H1 (cell line): Measurements from ENCODE around the gene WLS. TPM values are rescaled to one million over a fixed set of nuclear protein-coding genes. Genes with fewer than 3 reads are reported as not detected.

ENCODE experiments used
- CTCF ChIA-PET: fragments of 300-600 bp; sonication (Branson Sonifier 250); formaldehyde crosslinking; loops from one replicate; lab custom pipeline; 2021; ENCODE audit not compliant: partially characterized antibody; lab: Charles Lee
- POLR2A ChIA-PET: fragments of 300-600 bp; sonication (Branson Sonifier 250); formaldehyde crosslinking; loops from one replicate; lab custom pipeline; 2021; ENCODE audit warnings: inconsistent platforms; ENCODE audit not compliant: partially characterized antibody; lab: Charles Lee
- DNase-seq, 2 experiments: peaks; one replicate each; pipeline versions ENCODE4 v3.0.0 to v3.0.0-alpha.2; 2010 to 2022; ENCODE audit warnings: low spot score in 2 of 2, low read depth in 1 of 2, mixed read lengths in 1 of 2
- FAIRE-seq: peaks from 2 replicates; lab custom pipeline; 2011; peaks lifted over from hg19 to GRCh38; lab: Jason Lieb, UNC
- H2AFZ ChIP-seq: 2 replicates; pipeline ENCODE4 v1.8.1; 2012; ENCODE audit warnings: low read length, inconsistent platforms
- H2AK5ac ChIP-seq: 2 replicates; pipeline ENCODE4 v1.6.1; 2013; ENCODE audit warnings: low read depth, low read length
- H2BK120ac ChIP-seq: replicated peaks from 2 replicates; pipeline ENCODE3; 2013; ENCODE audit warnings: low read depth, low read length, inconsistent platforms
- H2BK12ac ChIP-seq: 2 replicates; pipeline ENCODE4 v1.6.1; 2013; ENCODE audit warnings: low read depth, low read length
- H2BK15ac ChIP-seq: 2 replicates; pipeline ENCODE4 v1.6.1; 2013; ENCODE audit warnings: low read length
- H2BK20ac ChIP-seq: 2 replicates; pipeline ENCODE4 v1.6.1; 2013; ENCODE audit warnings: low read length
- H2BK5ac ChIP-seq: 2 replicates; pipeline ENCODE4 v1.6.1; 2013; ENCODE audit warnings: low read depth, low read length
- H3K14ac ChIP-seq: 2 replicates; pipeline ENCODE4 v1.6.1; 2013; ENCODE audit warnings: inconsistent platforms; ENCODE audit not compliant: insufficient read length
- H3K18ac ChIP-seq: 2 replicates; pipeline ENCODE4 v1.6.1; 2013; ENCODE audit warnings: low read length; ENCODE audit errors: extremely low read depth
- H3K23ac ChIP-seq: 2 replicates; pipeline ENCODE4 v1.6.1; 2013; ENCODE audit warnings: inconsistent platforms; ENCODE audit not compliant: insufficient read length
- H3K23me2 ChIP-seq: 2 replicates; pipeline ENCODE4 v1.6.1; 2013; ENCODE audit warnings: low read depth, low read length
- H3K27ac ChIP-seq: 2 replicates; pipeline ENCODE4 v1.6.1; 2011; ENCODE audit warnings: low read depth, low read length, inconsistent platforms
- H3K27me3 ChIP-seq, 4 experiments: replicated peaks in 1 of 4; 1 replicate in 1 of 4; 2 replicates in 3 of 4; pipeline versions ENCODE4 v1.6.1 to v1.8.1; 2011 to 2013; ENCODE audit warnings: low read length in 3 of 4, mild to moderate bottlenecking in 3 of 4, inconsistent platforms in 2 of 4, mixed read lengths in 2 of 4, moderate library complexity in 1 of 4; ENCODE audit not compliant: control insufficient read depth in 3 of 4, insufficient read depth in 3 of 4; ENCODE audit errors: extremely low read depth in 1 of 4
- H3K36me3 ChIP-seq, 4 experiments: 2 replicates each; pipeline versions ENCODE4 v1.6.1 to v1.8.1; 2011 to 2013; ENCODE audit warnings: mild to moderate bottlenecking in 4 of 4, low read length in 3 of 4, moderate library complexity in 2 of 4, control low read depth in 1 of 4, inconsistent platforms in 1 of 4; ENCODE audit not compliant: insufficient read depth in 4 of 4, control insufficient read depth in 2 of 4
- H3K4ac ChIP-seq: replicated peaks from 2 replicates; pipeline ENCODE3; 2013; ENCODE audit warnings: low read length, low read depth, mixed read lengths, inconsistent platforms; ENCODE audit not compliant: insufficient read length
- H3K4me1 ChIP-seq, 4 experiments: replicated peaks in 1 of 4; 1 replicate in 1 of 4; 2 replicates in 3 of 4; pipeline versions ENCODE4 v1.6.1 to v1.8.1; 2011 to 2013; ENCODE audit warnings: low read length in 3 of 4, inconsistent platforms in 2 of 4, mixed read lengths in 1 of 4; ENCODE audit not compliant: insufficient read depth in 4 of 4, control insufficient read depth in 3 of 4
- H3K4me2 ChIP-seq, 2 experiments: 2 replicates each; pipeline versions ENCODE4 v1.6.1 to v1.8.1; 2011 to 2013; ENCODE audit warnings: low read depth in 2 of 2, low read length in 2 of 2, control low read depth in 1 of 2, inconsistent platforms in 1 of 2, mild to moderate bottlenecking in 1 of 2; ENCODE audit not compliant: insufficient read depth in 1 of 2
- H3K4me3 ChIP-seq, 4 experiments: fragments of 200-600, 300-600 bp in 1 of 4; sonication (generic), shearing (Covaris generic), sonication (Bioruptor Twin) in 1 of 4; 2 replicates each; pipeline versions ENCODE4 v1.5.1 to v1.8.1; 2011 to 2016; ENCODE audit warnings: low read length in 4 of 4, low read depth in 3 of 4, control low read depth in 2 of 4, inconsistent platforms in 2 of 4, mild to moderate bottlenecking in 2 of 4, mixed read lengths in 1 of 4, moderate library complexity in 1 of 4; ENCODE audit not compliant: insufficient read depth in 2 of 4; ENCODE audit errors: extremely low read depth in 1 of 4
- H3K56ac ChIP-seq: replicated peaks from 2 replicates; pipeline ENCODE3; 2013; ENCODE audit warnings: low read depth, mild to moderate bottlenecking, mixed read lengths, low read length, inconsistent platforms; ENCODE audit not compliant: insufficient read length
- H3K79me1 ChIP-seq: 2 replicates; pipeline ENCODE4 v1.6.1; 2013; ENCODE audit warnings: low read depth, low read length, control low read depth
- H3K79me2 ChIP-seq, 2 experiments: 2 replicates each; pipeline versions ENCODE4 v1.6.1 to v1.8.1; 2012 to 2013; ENCODE audit warnings: low read length in 2 of 2, mild to moderate bottlenecking in 2 of 2, inconsistent platforms in 1 of 2; ENCODE audit not compliant: insufficient read depth in 2 of 2, control insufficient read depth in 1 of 2
- H3K9ac ChIP-seq, 4 experiments: replicated peaks in 1 of 4; 1 replicate in 1 of 4; 2 replicates in 3 of 4; pipeline versions ENCODE4 v1.6.1 to v1.8.1; 2011 to 2013; ENCODE audit warnings: low read depth in 3 of 4, low read length in 3 of 4, control low read depth in 2 of 4, mild to moderate bottlenecking in 2 of 4, moderate library complexity in 2 of 4, inconsistent platforms in 1 of 4; ENCODE audit errors: extremely low read depth in 1 of 4
- H3K9me3 ChIP-seq, 2 experiments: 2 replicates each; pipeline versions ENCODE4 v1.6.1 to v1.8.1; 2012 to 2013; ENCODE audit warnings: mild to moderate bottlenecking in 2 of 2, moderate library complexity in 2 of 2, control low read depth in 1 of 2, inconsistent platforms in 1 of 2, low read depth in 1 of 2, low read length in 1 of 2, mixed read lengths in 1 of 2; ENCODE audit not compliant: insufficient read depth in 2 of 2
- H4K20me1 ChIP-seq, 2 experiments: replicated peaks in 1 of 2; 2 replicates each; pipeline versions ENCODE3 to v1.8.1; 2011 to 2013; ENCODE audit warnings: inconsistent platforms in 2 of 2, low read length in 2 of 2, mild to moderate bottlenecking in 1 of 2; ENCODE audit not compliant: insufficient read depth in 2 of 2, control insufficient read depth in 1 of 2
- H4K5ac ChIP-seq: 2 replicates; pipeline ENCODE4 v1.6.1; 2013; ENCODE audit warnings: low read length, low read depth, mixed read lengths, inconsistent platforms; ENCODE audit not compliant: insufficient read length
- H4K8ac ChIP-seq: 2 replicates; pipeline ENCODE4 v1.8.0; 2013; ENCODE audit warnings: mild to moderate bottlenecking, moderate library complexity, low read length, inconsistent platforms; ENCODE audit not compliant: insufficient read depth; ENCODE audit errors: extremely low read depth
- H4K91ac ChIP-seq: replicated peaks from 2 replicates; pipeline ENCODE3; 2013; ENCODE audit warnings: low read length, mixed read lengths, inconsistent platforms; ENCODE audit not compliant: insufficient read length
- CEBPB ChIP-seq: IDR thresholded peaks from 2 replicates; pipeline ENCODE4 v1.6.1; 2012; ENCODE audit warnings: low read depth, low read length
- EGR1 ChIP-seq: IDR thresholded peaks from 2 replicates; pipeline ENCODE4 v1.6.1; 2011; ENCODE audit warnings: low read depth, low read length, borderline replicate concordance
- EP300 ChIP-seq, 2 experiments: IDR thresholded peaks; 1 replicate in 1 of 2; 2 replicates in 1 of 2; pipeline ENCODE4 v1.6.1; 2011 to 2012; ENCODE audit warnings: low read depth in 2 of 2, low read length in 2 of 2, mild to moderate bottlenecking in 2 of 2, borderline replicate concordance in 1 of 2, inconsistent platforms in 1 of 2, moderate library complexity in 1 of 2
- KDM4A ChIP-seq: IDR thresholded peaks from one replicate; pipeline ENCODE4 v1.7.1; 2012; ENCODE audit warnings: low read depth, mild to moderate bottlenecking, moderate library complexity, low read length, inconsistent platforms; ENCODE audit not compliant: severe bottlenecking
- NANOG ChIP-seq: IDR thresholded peaks from 2 replicates; pipeline ENCODE4 v1.6.1; 2011; ENCODE audit warnings: low read length, low read depth, mild to moderate bottlenecking, inconsistent platforms; ENCODE audit not compliant: insufficient read depth, poor library complexity, severe bottlenecking
- SIRT6 ChIP-seq: IDR thresholded peaks from one replicate; pipeline ENCODE4 v1.7.1; 2012; ENCODE audit warnings: low read length, inconsistent platforms
- SRF ChIP-seq: IDR thresholded peaks from 2 replicates; pipeline ENCODE4 v1.6.1; 2011; ENCODE audit warnings: mild to moderate bottlenecking, low read depth, low read length, moderate library complexity
- YY1 ChIP-seq: IDR thresholded peaks from 2 replicates; pipeline ENCODE4 v1.6.1; 2011; ENCODE audit warnings: low read depth, mild to moderate bottlenecking, low read length
- WGBS, 2 experiments: shearing (Covaris generic) in 1 of 2; methylation state at CpG; one replicate each; pipeline versions ENCODE4 v1.1.6 to v1.1.7; 2013 to 2015; ENCODE audit warnings: low lambda C conversion rate in 2 of 2, mixed read lengths in 2 of 2, inconsistent platforms in 1 of 2, low coverage in 1 of 2, missing lambda C conversion rate in 1 of 2; ENCODE audit not compliant: insufficient replicate concordance in 2 of 2, insufficient coverage in 1 of 2, insufficient read length in 1 of 2; ENCODE audit errors: extremely low coverage in 1 of 2, missing lambda C conversion rate in 1 of 2; 5-methylcytosine and 5-hydroxymethylcytosine counted together
- polyA plus RNA-seq, 7 experiments: library from polyadenylated mRNA; depleted of rRNA in 3 of 7; stranded (reverse) in 5 of 7; unstranded in 2 of 7; fragments of >200 nt in 5 of 7; fragments of 200-250 nt in 2 of 7; gene quantifications; 1 replicate in 5 of 7; 2 replicates in 1 of 7; 4 replicates in 1 of 7; pipeline versions ENCODE4 v1.2.1 to v1.2.3, GENCODE V29; 2011 to 2013; ENCODE audit warnings: missing spikeins in 2 of 7, mixed read lengths in 2 of 7
- total RNA-seq: library from RNA; stranded (reverse); fragmentation: NEBNext Ultra II Directional; extraction: Animal tissue kit (Norgen Biotek cat#: 25700); gene quantifications from 2 replicates; pipeline ENCODE4 v1.2.1, GENCODE V29; 2021
- TF ChIP-seq, protein P1 (sequence below): IDR thresholded peaks from 2 replicates; pipeline ENCODE4 v1.6.1; 2012; ENCODE audit warnings: inconsistent platforms

WLS gene
- total and polyA plus RNA-seq, 2 of the 8 experiments (the other 6 are each of a cell fraction or from before 2014, with no cell fraction given): 1.2 to 2.7 TPM

DNA sequence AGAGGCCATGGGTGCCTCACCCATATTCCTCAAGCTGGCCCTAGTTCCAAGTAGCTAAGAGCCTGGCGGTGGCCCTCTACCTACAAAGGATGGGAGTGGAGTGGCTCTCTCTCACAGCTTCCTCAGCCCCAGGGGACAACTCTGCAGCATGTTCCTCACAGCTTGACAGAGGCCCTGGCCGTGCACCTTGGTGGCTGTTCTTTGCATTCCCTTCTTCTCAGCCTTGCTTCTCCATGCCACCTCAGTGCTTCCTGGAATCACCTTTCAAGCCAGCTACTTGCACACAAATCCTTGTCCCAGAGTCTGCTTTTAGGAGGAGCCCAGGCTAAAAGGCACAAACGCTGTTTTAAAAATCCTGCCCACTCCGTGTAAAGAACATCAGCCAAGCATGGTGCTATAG is 112.9 kb downstream of the WLS start:
- POLR2A ChIA-PET: interaction anchor here (1.1 kb wide), 1 partner anchor 112 kb away, joined by 3 read pairs; the partner anchor contains the start of gene WLS
- no peak for TF ChIP-seq SIRT6
- no peak for TF ChIP-seq YY1
- TF ChIP-seq NANOG: no peak
- TF ChIP-seq EP300 (IDR thresholded peaks at IDR 0.05; ENCODE audit: borderline replicate concordance in 1 of 2, low read depth in 2 of 2, low read length in 2 of 2): no peak
- no peak for TF ChIP-seq EGR1
- no peak for TF ChIP-seq SRF
- no peak for TF ChIP-seq KDM4A
- TF ChIP-seq, protein P1, sequence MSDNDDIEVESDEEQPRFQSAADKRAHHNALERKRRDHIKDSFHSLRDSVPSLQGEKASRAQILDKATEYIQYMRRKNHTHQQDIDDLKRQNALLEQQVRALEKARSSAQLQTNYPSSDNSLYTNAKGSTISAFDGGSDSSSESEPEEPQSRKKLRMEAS: no peak
- TF ChIP-seq CEBPB: no peak

More for the DNA sequence above, 112.9 kb downstream of the WLS start:
- Histone ChIP-seq H3K9ac (no peak overlapping the region; a peak in 2 of 7 replicates), H2BK5ac (no peak overlapping the region), H3K4ac (no peak overlapping the region), H4K8ac (no peak overlapping the region; the same call in 1 of the 2 replicates), H2BK12ac (no peak overlapping the region), H3K18ac (no peak overlapping the region), H2BK15ac (no peak overlapping the region), H4K20me1 (no peaks in the 10 kb centered on the region), H3K36me3 (no peaks in the 10 kb centered on the region), H2AFZ (no peak overlapping the region), H4K5ac (no peak overlapping the region), H3K4me2 (no peak overlapping the region), H2BK120ac (no peak overlapping the region), H3K79me1 (no peaks in the 10 kb centered on the region), H3K4me1 (peaks cover 0 to 2% (median 0%) of the 10 kb centered on the region in 4 experiments; a peak in 1 of 7 replicates), H3K79me2 (no peaks in the 10 kb centered on the region), H4K91ac (no peak overlapping the region), H3K9me3 (no peaks in the 10 kb centered on the region), H3K23me2 (no peaks in the 10 kb centered on the region), H3K27me3 (no peaks in the 10 kb centered on the region), H3K27ac (no peak overlapping the region), H3K4me3 (no peak overlapping the region), H3K14ac (no peak overlapping the region), H3K23ac (no peak overlapping the region), H2BK20ac (no peak overlapping the region), H2AK5ac (no peak overlapping the region), H3K56ac (no peak overlapping the region)
- DNase-seq: no peak
- WGBS, 2 experiments: 79% methylated on average over 4 of the region's 4 CpGs; no CpG with 5 or more reads in 1 of the 2 experiments
- FAIRE-seq: no peak
- CTCF ChIA-PET: interaction anchor here (0.9 to 13.0 kb wide), 43 partner anchors 10 to 1618 kb away, joined by 3 to 202 read pairs (median 8); partner anchors contain the start of gene WLS
